HepG2 (cell line): ENCODE data around the gene HSF4. TPM values are rescaled to one million over a fixed set of nuclear protein-coding genes. Genes with fewer than 3 reads are reported as not detected.
"Not testable (repeated sequence)": the region's sequence is repeated elsewhere in the genome, so short reads cannot be mapped to it uniquely, and the experiment has no call there.

Experiments
- ATAC-seq: fragments of 200-7000 bp; cut with Tn5 transposase; 3 replicates; pipeline ENCODE4 v1.9.1; 2020; ENCODE audit warnings: mild to moderate bottlenecking, moderate library complexity
- BruUV-seq: library from RNA; stranded (reverse); fragments of 400-500 nt; replicated peaks from 2 replicates; lab custom pipeline; 2021; lab: Mats Ljungman, UMichigan
- CTCF ChIA-PET: fragments of 300-600 bp; formaldehyde crosslinking; extraction: SDS; loops from one replicate; lab custom pipeline; 2021; ENCODE audit warnings: low total read pairs, inconsistent platforms, low intra/inter-chr PET ratio; lab: Yijun Ruan, JAX
- POLR2A ChIA-PET: fragments of 350-600 bp; sonication (Branson Sonifier 250); formaldehyde crosslinking; loops from one replicate; lab custom pipeline; 2020; ENCODE audit warnings: antibody characterized with exemption, inconsistent platforms; lab: Yijun Ruan, JAX
- DNase-seq: peaks from one replicate; pipeline ENCODE4 v3.0.0-alpha.2; 2015; ENCODE audit warnings: low spot score
- FAIRE-seq: peaks from 3 replicates; lab custom pipeline; 2011; peaks lifted over from hg19 to GRCh38; lab: Jason Lieb, UNC
- H2AFZ ChIP-seq: one replicate; pipeline ENCODE4 v1.6.1; 2011; ENCODE audit warnings: low read length, inconsistent platforms
- H3K27ac ChIP-seq: fragments of 300-600 bp; 3 replicates; pipeline ENCODE4 v1.8.0; 2011; ENCODE audit warnings: mixed run types, mild to moderate bottlenecking, mixed read lengths, low read length, inconsistent platforms; ENCODE audit not compliant: insufficient read depth; ENCODE audit errors: extremely low read length
- H3K27me3 ChIP-seq, 2 experiments: fragments of 200-600 bp in 1 of 2; 2 replicates in 1 of 2; 3 replicates in 1 of 2; pipeline versions ENCODE4 v1.6.0 to v1.8.0; 2011; ENCODE audit warnings: low read length in 2 of 2, mild to moderate bottlenecking in 2 of 2, moderate library complexity in 2 of 2, inconsistent platforms in 1 of 2; ENCODE audit not compliant: insufficient read depth in 2 of 2, control insufficient read depth in 1 of 2
- H3K36me3 ChIP-seq, 2 experiments: fragments of 200-600 bp in 1 of 2; replicated peaks in 1 of 2; 2 replicates in 1 of 2; 3 replicates in 1 of 2; pipeline versions ENCODE4 v1.5.1 to v1.8.0; 2011; ENCODE audit warnings: low read length in 2 of 2, inconsistent platforms in 1 of 2; ENCODE audit not compliant: insufficient read depth in 2 of 2, control insufficient read depth in 1 of 2
- H3K4me1 ChIP-seq: 2 replicates; pipeline ENCODE4 v1.5.1; 2012; ENCODE audit warnings: low read length, inconsistent platforms; ENCODE audit not compliant: insufficient read depth
- H3K4me2 ChIP-seq: 2 replicates; pipeline ENCODE4 v1.6.0; 2011; ENCODE audit warnings: low read depth, low read length, inconsistent platforms
- H3K4me3 ChIP-seq, 3 experiments: fragments of 200-600 bp in 1 of 3; sonication (generic), shearing (Covaris generic) in 1 of 3; replicated peaks in 1 of 3; 2 replicates each; pipeline ENCODE4 v1.5.1; 2011 to 2016; ENCODE audit warnings: low read length in 3 of 3, inconsistent platforms in 2 of 3, low read depth in 2 of 3, mild to moderate bottlenecking in 2 of 3, control low read depth in 1 of 3, mixed read lengths in 1 of 3; ENCODE audit not compliant: insufficient read depth in 1 of 3
- H3K79me2 ChIP-seq: one replicate; pipeline ENCODE4 v1.6.1; 2011; ENCODE audit warnings: low read length, inconsistent platforms; ENCODE audit not compliant: insufficient read depth
- H3K9ac ChIP-seq: 2 replicates; pipeline ENCODE4 v1.6.0; 2011; ENCODE audit warnings: mild to moderate bottlenecking, low read depth, low read length, inconsistent platforms; ENCODE audit not compliant: insufficient read depth
- H3K9me3 ChIP-seq: 2 replicates; pipeline ENCODE4 v1.5.1; 2012; ENCODE audit warnings: mild to moderate bottlenecking, low read length
- H4K20me1 ChIP-seq: 2 replicates; pipeline ENCODE4 v1.6.0; 2011; ENCODE audit warnings: inconsistent platforms, mild to moderate bottlenecking, low read length, moderate library complexity; ENCODE audit not compliant: insufficient read depth
- RBM22 ChIP-seq: fragments of 200-400 bp; formaldehyde crosslinking; optimal IDR thresholded peaks from 2 replicates; pipeline ENCODE3; 2017; ENCODE audit warnings: mild to moderate bottlenecking, low read length, moderate library complexity
- ZSCAN5A ChIP-seq: sonication (generic); formaldehyde crosslinking; IDR thresholded peaks from 2 replicates; pipeline ENCODE4 v1.8.0; 2022; ENCODE audit warnings: mild to moderate bottlenecking, missing genetic modification reagents, borderline replicate concordance
- WGBS: methylation state at CpG from one replicate; pipeline ENCODE4 v1.1.6; 2017; ENCODE audit warnings: low lambda C conversion rate; 5-methylcytosine and 5-hydroxymethylcytosine counted together
- in situ Hi-C: cut with HindIII; loops from 2 replicates; pipeline ENCODE4 v1.10.0; 2017; ENCODE audit warnings: low pct_unique_long_range_greater_than_20kb; ENCODE audit not compliant: extremely low pct_ligation_motif_present
- intact Hi-C: fragments of 100-400 bp; cut with micrococcal nuclease; formaldehyde crosslinking; loops from one replicate; pipeline ENCODE4 v1.10.0; 2022; ENCODE audit not compliant: unreplicated experiment
- polyA plus RNA-seq, 8 experiments: library from polyadenylated mRNA; depleted of rRNA in 3 of 8; stranded (reverse) in 7 of 8; unstranded in 1 of 8; fragments of >200 nt; fragmentation: Illumina TruSeq in 4 of 8; extraction: Trizol in 4 of 8; gene quantifications; 2 replicates each; pipeline versions ENCODE4 v1.2.1 to v1.2.3, GENCODE V29; 2011 to 2016; ENCODE audit warnings: low read depth in 4 of 8, missing spikeins in 1 of 8, mixed read lengths in 1 of 8; ENCODE audit not compliant: insufficient read depth in 1 of 8
- total RNA-seq, 5 experiments: library from RNA; depleted of rRNA; stranded (reverse); fragments of >200 nt; fragmentation: Illumina TruSeq; extraction: Trizol; gene quantifications; 2 replicates each; pipeline ENCODE4 v1.2.3, GENCODE V29; 2016; ENCODE audit warnings: low read depth in 1 of 5

Gene HSF4
- total and polyA plus RNA-seq, 2 of the 13 experiments (the other 11 are each of a cell fraction or from before 2014, with no cell fraction given), result 3.5 to 16.9 TPM

GRCh38 chr16:67122799-67123198 lies 41.7 kb upstream of the HSF4 start:
- H3K27ac ChIP-seq, in situ Hi-C loops, H3K4me2 ChIP-seq, H3K27me3 ChIP-seq, H3K9me3 ChIP-seq, H3K9ac ChIP-seq, H3K4me3 ChIP-seq, ATAC-seq, CTCF ChIA-PET, FAIRE-seq, H2AFZ ChIP-seq, intact Hi-C loops, DNase-seq, BruUV-seq: not testable (repeated sequence)
- WGBS, result 96% methylated on average over 5 of the region's 5 CpGs
- Histone ChIP-seq H3K36me3 (peaks cover 49 to 82% of the 10 kb centered on the region in 2 experiments), H3K4me1 (peaks cover 13% of the 10 kb centered on the region), H3K79me2 (peaks cover 73% of the 10 kb centered on the region), H4K20me1 (peaks cover 55% of the 10 kb centered on the region)
- POLR2A ChIA-PET, result interaction anchor here (1.3 kb wide), 1 partner anchor 11 kb away, joined by 3 read pairs; no protein-coding TSS in a partner anchor

- no peak overlapping the region for H2AFZ ChIP-seq
- peaks cover 60 to 87% of the 10 kb centered on the region in 2 experiments for H3K36me3 ChIP-seq
These were observed 36.1 kb upstream of the HSF4 start for GRCh38 chr16:67128417-67128816.

More at GRCh38 chr16:67128417-67128816, 36.1 kb upstream of the HSF4 start:
- no peak for DNase-seq
- no peak for FAIRE-seq
- H4K20me1 ChIP-seq, result peaks cover 23% of the 10 kb centered on the region
- POLR2A ChIA-PET, result interaction anchor here (1.3 to 3.5 kb wide), 6 partner anchors 8 to 100 kb away, joined by 3 to 16 read pairs (median 5); partner anchors contain the start of genes B3GNT9 and CBFB
- TF ChIP-seq ZSCAN5A (CRISPR knock-in tag), result no peak
- TF ChIP-seq RBM22, result peak; percentile 6
- H3K9me3 ChIP-seq, result no peaks in the 10 kb centered on the region
- BruUV-seq, result no TSS peak
- H3K9ac ChIP-seq, result no peak overlapping the region
- CTCF ChIA-PET, result no interaction called here
- H3K4me2 ChIP-seq, result no peak overlapping the region
- H3K4me1 ChIP-seq, result peaks cover 4% of the 10 kb centered on the region
- in situ Hi-C loops (no loop called here), intact Hi-C loops (no loop called here)
- no peak overlapping the region for H3K4me3 ChIP-seq
- H3K27me3 ChIP-seq, result no peaks in the 10 kb centered on the region
- H3K27ac ChIP-seq, result no peak overlapping the region
- no peak for ATAC-seq
- H3K79me2 ChIP-seq, result peaks cover 29% of the 10 kb centered on the region
